HG02798 (cell line): ENCODE results near the gene SLC37A2.
"Not testable (repeated sequence)": the region's sequence is repeated elsewhere in the genome, so short reads cannot be mapped to it uniquely, and the experiment has no call there.

Experiments used
- ATAC-seq: cut with Tn5 transposase; IDR thresholded peaks from one replicate; pipeline ENCODE4 v1.9.1; 2021; ENCODE audit warnings: mild to moderate bottlenecking; ENCODE audit not compliant: unreplicated experiment, poor library complexity

The SLC37A2 gene

GRCh38 chr11:125082611-125083311 is 19.7 kb downstream of the SLC37A2 start:
- no peak for ATAC-seq

DNA sequence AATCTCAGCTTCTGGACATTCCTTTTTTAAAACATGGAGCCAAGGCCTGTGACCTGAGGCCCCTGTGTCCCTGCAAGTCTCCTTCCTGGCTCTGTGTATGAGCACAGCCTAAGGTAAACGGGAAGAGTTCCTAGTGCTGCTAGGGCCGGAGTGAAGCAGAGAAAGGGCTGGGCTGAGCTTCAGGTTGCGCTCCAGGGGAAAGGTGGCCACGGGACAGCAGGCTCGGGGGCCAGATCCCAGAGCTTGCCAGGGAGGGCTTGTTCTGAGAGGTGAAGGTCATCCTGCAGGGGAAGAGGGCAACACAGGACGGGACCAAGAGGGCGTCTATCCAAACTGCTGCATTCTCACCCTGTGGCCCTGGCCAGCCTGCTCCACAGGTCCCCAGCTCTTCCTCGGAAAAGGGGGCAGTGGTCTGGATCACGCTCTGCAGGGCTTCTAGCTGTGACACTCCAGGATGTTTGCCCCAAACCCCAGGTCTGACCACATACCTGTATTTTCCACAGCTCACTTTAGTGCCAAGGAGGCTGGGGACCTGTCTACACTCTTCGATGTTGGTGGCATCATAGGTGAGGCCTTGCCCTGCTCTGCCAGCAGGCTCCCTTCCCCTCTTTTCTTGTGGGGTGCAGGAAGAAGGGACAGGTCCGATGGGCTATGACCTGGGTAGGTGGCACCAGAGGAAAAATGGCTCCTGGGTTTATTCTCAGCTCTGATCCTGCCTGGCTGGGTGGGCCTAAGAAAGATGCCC is 20.4 kb downstream of the SLC37A2 start:
- no peak for ATAC-seq

DNA sequence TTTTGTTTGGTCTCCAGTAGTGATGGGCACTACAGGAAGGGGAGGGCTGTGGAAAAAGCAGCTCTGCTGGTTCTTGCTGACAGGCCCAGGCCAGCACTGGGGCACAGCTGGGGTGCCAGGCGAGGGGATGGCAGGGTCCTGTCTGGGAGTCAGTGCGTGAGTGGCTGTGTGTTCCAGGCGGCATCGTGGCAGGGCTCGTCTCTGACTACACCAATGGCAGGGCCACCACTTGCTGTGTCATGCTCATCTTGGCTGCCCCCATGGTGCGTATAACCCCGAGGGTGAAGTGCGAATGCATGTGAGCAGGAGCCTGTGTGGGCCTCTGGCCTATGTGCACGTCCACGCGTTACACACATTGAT is 20.9 kb downstream of the SLC37A2 start:
- ATAC-seq, result no peak

DNA sequence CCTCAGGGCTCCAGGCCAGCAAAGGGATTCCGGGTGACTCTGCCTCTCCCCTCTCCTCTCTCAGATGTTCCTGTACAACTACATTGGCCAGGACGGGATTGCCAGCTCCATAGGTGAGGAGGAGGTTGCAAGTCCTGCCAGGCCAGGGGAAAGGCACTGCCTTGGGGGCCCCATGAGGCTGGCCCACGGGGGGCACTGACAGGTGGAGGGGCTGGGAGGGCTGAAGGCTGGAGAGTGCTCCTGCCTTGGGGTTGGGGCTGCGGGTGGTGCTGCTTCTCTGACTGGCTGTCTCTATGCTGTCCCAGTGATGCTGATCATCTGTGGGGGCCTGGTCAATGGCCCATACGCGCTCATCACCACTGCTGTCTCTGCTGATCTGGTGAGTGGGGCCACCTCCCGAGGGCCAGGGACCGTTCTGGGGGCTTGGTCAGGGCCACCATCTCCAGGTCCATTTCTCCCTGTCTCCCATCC is 21.7 kb downstream of the SLC37A2 start:
- no peak for ATAC-seq

GRCh38 chr11:125085301-125086081 is 22.4 kb downstream of the SLC37A2 start:
- ATAC-seq, result no peak

GRCh38 chr11:125086633-125087296 is 23.7 kb downstream of the SLC37A2 start:
- ATAC-seq, result no peak

GRCh38 chr11:125088123-125088522 is 25.0 kb downstream of the SLC37A2 start:
- no peak for ATAC-seq

DNA sequence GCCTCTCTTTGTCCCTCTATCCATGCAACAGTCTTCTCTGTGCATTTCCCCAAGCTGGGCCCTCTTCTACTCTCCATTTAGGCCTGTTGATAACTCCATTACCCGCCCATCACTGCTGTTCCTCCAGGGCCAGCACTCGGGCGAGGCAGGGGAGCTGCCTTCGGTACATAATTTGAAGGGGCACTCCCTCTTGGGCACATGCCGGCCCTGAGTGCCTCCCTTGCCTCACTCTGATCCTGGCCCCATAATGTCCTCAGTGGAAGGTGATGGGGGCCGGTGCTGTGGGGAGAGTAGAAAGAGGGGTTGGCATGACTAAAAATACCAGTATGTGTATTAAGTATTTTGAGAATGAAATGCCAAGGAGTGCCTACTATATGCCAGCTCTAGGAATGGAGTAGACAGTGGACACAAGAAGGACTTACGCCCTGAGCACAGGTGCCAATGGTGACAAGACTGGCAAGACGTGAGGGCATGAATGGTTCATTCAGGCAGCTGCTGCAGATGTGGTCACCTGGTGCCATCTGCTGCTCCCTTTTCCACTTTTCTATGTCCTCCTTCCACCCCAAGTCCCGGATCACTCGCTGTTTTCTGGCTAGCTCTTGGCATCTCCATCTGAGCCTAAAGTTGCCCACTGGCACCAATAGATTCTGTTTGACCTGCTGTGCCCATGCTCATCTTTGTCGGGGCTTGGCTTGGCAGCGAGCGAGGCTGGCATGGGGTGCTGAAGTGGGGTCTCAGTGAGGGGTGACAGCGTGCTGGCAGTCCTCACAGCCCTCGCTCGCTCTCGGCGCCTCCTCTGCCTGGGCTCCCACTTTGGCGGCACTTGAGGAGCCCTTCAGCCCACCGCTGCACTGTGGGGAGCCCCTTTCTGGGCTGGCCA is 25.7 kb downstream of the SLC37A2 start:
- ATAC-seq, result no peak

- ATAC-seq, result not testable (repeated sequence)
Observed at GRCh38 chr11:125089481-125089880, 26.4 kb downstream of the SLC37A2 start.

- not testable (repeated sequence) for ATAC-seq
Observed at GRCh38 chr11:125090151-125090550, 27.0 kb downstream of the SLC37A2 start.

DNA sequence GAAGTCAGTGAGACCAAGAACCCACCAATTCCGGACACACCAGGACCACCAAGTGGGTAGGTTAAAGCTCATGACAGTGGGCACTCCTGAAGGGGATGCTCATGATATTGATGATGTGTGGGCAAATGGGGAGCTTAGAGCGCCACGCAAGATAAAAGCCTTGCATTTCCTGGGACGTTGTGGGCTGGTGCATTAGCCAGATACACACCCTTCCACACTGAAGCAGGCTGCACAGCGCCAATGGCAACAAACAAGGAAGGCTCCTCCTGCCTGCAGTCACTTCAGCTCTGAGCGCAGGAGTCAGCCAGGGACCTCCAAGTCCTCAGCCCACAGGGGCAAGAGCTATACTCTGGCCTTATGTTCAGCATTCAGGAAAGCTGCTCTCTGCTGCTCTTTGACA is 27.7 kb downstream of the SLC37A2 start:
- ATAC-seq, result no peak

GRCh38 chr11:125091247-125091876 is 28.3 kb downstream of the SLC37A2 start:
- no peak for ATAC-seq

GRCh38 chr11:125091877-125092664 is 29.0 kb downstream of the SLC37A2 start:
- no peak for ATAC-seq

DNA sequence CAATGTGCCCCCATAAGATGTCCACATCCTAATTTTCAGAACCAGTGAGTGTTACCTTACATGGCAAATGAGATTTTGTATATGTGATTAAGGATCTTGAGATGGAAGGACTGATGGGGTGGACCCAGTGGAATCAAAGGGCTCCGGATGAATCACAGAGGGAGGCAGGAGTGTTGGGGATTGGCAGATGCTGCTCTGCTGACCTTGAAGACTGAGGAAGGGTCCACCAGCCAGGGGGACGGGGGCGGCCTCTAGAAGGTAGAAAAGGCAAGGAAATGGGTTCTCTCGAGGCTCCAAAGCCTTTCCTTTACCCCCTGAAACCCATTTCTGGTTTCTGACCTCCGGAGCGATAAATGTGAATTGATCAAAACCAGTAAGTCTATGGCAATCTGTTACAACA is 29.6 kb downstream of the SLC37A2 start:
- ATAC-seq, result no peak

- no peak for ATAC-seq
Observed at GRCh38 chr11:125093502-125093901, 30.4 kb downstream of the SLC37A2 start.

DNA sequence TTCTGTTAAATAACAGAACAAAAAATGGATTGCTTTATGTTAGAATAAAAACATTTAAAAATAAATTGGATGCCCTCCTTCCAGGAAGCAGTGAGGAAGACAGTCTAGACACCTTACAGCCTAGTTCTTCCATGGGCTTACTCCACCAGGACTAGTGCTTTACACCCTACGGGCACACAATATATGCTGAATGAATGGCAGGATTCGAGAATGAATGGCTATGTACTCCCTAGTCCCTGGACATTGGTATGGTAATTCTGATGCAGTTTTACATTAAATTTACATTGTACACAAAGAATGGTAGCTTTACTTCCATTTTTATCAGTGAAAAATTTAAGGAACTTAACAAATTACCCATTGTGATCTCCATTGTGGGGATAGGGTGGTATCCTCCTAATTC is 31.6 kb downstream of the SLC37A2 start:
- no peak for ATAC-seq

DNA sequence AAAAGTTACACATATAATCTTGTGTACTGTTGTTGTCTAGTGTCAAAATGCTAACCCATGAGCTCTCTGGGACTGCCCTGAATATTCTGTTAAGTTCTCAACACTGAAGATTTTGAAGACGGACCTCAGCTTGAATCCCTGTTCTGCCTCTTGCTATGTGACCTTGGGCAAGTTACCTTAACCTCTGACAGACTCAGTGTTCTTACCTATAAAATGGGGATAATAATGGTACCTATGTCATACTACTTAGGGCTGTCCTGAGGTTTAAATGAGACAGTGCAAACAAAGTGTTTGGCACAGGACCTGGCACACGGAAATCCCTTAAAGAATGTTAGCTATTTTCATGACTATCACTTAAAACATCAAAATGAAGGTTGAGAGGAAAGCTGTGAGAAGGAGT is 37.0 kb downstream of the SLC37A2 start:
- no peak for ATAC-seq

- no peak for ATAC-seq
Observed at GRCh38 chr11:125101596-125101995, 38.5 kb downstream of the SLC37A2 start.
